Measurements from ENCODE around the gene NECTIN2.

Gene NECTIN2

DNA sequence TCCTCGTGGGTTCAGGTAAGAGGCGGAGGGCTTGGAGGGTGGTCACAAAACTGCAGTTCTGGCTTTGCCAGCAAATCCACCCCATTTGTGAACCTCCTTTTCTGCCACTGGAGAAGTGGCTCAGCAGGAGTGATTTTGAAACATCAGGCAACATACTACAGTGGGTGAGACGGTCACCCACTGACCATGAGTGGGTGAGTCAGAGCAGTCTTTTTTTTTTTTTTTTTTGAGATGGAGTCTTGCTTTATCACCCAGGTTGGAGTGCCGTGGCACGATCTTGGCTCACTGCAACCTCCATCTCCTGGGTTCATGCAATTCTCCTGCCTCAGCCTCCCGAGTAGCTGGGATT, 47.9 kb downstream of the NECTIN2 start:
- TF ChIP-seq, protein P1, sequence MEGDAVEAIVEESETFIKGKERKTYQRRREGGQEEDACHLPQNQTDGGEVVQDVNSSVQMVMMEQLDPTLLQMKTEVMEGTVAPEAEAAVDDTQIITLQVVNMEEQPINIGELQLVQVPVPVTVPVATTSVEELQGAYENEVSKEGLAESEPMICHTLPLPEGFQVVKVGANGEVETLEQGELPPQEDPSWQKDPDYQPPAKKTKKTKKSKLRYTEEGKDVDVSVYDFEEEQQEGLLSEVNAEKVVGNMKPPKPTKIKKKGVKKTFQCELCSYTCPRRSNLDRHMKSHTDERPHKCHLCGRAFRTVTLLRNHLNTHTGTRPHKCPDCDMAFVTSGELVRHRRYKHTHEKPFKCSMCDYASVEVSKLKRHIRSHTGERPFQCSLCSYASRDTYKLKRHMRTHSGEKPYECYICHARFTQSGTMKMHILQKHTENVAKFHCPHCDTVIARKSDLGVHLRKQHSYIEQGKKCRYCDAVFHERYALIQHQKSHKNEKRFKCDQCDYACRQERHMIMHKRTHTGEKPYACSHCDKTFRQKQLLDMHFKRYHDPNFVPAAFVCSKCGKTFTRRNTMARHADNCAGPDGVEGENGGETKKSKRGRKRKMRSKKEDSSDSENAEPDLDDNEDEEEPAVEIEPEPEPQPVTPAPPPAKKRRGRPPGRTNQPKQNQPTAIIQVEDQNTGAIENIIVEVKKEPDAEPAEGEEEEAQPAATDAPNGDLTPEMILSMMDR (IDR thresholded peaks at IDR 0.05; ENCODE audit: low read depth, low read length) = no peak
- no peak overlapping the region for H3K4me3 ChIP-seq (ENCODE audit: low read depth, low read length)

DNA sequence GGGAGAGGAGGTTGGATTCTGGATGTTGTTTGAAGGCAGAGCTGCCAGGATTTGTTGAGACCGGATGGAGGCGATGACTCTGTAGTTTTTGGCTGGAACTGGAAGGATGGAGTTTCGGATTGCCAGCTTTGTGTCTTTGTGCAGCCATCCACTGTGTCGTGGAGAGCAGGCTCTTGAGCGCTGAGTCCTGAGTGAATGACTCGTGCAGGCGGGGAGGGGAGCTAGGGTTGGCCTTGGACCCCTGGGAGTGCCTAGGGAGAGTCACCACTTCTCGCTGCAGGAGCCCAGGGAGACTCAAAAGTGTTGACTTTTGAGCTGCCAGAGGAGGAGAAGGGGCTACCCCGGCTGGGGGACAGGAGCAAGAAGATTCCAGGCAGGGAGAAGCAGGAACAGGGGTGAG, 48.8 kb downstream of the NECTIN2 start:
- TF ChIP-seq, protein P1 (IDR thresholded peaks at IDR 0.05; ENCODE audit: low read depth, low read length) = no peak
- H3K4me3 ChIP-seq (ENCODE audit: low read depth, low read length) = no peak overlapping the region

DNA sequence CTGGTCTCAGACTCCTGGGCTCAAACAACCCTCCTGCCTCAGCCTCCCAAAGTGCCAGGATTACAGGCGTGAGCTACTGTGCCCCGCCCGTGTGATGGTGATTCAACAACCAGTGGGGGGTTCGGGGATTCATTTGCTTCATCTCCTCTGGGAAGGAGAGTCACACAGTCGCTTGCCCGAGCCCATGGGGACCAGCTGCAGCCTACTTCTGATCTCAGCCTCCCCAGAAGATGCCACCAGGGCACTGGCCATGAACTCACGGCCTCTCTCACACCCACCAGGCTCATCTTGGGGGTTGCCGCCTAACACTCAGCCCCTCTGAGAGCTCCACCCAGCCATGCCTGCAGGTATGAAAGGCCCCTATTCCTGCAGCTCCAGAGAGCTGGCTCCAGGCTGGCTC, 51.7 kb downstream of the NECTIN2 start:
- TF ChIP-seq, protein P1 (IDR thresholded peaks at IDR 0.05; ENCODE audit: low read depth, low read length) = no peak

DNA sequence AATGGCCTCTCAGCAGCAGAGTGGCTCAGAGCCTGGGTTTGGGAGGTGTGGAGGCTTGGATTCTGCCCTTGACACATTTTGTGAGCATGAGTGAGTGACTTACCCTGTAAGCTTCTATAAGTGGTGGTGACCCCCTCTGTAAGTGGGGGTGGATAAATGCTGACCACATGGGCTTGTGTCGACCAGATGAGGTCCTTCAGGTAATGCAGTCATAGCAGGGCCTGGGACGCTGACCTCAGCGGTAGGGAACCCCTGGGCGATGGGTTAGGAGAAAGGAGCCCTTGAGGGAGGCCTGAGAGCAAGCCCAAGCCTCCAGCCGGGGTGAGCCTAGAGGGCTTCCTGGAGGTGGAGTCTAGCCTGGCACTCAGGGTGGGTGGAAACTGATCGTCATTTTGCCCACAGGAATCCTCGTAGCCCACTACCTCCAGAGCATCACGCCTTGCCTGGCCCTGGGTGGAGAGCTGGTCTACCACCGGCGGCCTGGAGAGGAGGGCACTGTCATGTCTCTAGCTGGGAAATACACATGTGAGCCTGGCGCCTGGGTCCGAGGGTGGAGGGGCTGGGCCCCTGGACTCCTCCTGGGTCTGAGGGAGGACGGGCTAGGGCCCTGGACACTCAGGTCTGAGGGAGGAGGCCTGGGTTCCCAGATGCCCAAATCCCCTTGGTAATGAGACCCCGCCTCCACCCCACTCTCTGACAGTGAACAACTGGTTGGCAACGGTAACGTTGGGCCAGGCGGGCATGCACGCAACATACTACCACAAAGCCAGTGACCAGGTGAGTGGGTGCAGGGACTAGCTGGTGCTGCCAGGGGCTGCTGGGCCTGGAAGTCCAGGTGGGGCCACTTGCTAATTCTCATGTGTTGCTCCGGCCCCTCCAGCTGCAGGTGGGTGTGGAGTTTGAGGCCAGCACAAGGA, 54.5 kb downstream of the NECTIN2 start:
- no peak overlapping the region for H3K4me3 ChIP-seq (ENCODE audit: low read depth, low read length)
- TF ChIP-seq, protein P1 (IDR thresholded peaks at IDR 0.05; ENCODE audit: low read depth, low read length) = no peak

More for the DNA sequence above, 51.7 kb downstream of the NECTIN2 start:
- no peak overlapping the region for H3K4me3 ChIP-seq (ENCODE audit: low read depth, low read length)

DNA sequence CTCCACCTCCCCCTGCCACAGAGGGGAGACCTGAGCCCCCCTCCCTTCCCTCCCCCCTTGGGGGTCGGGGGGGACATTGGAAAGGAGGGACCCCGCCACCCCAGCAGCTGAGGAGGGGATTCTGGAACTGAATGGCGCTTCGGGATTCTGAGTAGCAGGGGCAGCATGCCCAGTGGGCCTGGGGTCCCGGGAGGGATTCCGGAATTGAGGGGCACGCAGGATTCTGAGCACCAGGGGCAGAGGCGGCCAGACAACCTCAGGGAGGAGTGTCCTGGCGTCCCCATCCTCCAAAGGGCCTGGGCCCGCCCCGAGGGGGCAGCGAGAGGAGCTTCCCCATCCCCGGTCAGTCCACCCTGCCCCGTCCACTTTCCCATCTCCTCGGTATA, 57.1 kb downstream of the NECTIN2 start:
- no peak overlapping the region for H3K4me3 ChIP-seq (ENCODE audit: low read depth, low read length)
- TF ChIP-seq, protein P1 (IDR thresholded peaks at IDR 0.05; ENCODE audit: low read depth, low read length) = no peak

DNA sequence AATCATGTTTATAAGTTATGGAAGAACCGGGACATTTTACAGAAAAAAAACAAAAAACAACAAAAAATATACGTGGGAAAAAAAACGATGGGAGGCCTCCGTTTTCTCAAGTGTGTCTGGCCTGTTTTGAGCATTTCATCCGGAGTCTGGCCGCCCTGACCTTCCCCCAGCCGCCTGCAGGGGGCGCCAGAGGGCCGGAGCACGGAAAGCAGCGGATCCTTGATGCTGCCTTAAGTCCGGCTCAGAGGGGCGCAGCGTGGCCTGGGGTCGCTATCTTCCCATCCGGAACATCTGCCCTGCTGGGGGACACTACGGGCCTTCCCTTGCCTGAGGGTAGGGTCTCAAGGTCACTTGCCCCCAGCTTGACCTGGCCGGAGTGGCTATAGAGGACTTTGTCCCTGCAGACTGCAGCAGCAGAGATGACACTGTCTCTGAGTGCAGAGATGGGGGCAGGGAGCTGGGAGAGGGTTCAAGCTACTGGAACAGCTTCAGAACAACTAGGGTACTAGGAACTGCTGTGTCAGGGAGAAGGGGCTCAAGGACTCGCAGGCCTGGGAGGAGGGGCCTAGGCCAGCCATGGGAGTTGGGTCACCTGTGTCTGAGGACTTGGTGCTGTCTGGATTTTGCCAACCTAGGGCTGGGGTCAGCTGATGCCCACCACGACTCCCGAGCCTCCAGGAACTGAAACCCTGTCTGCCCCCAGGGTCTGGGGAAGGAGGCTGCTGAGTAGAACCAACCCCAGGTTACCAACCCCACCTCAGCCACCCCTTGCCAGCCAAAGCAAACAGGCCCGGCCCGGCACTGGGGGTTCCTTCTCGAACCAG, 57.7 kb downstream of the NECTIN2 start:
- TF ChIP-seq, protein P1 (IDR thresholded peaks at IDR 0.05; ENCODE audit: low read depth, low read length) = peak; percentile 93
- H3K4me3 ChIP-seq (ENCODE audit: low read depth, low read length) = no peak overlapping the region
